Nephron progenitor cell (in vitro differentiated cells): ENCODE data around the gene FXN.
A peak's percentile ranks its signal among the peaks of the same experiment; 100 is the strongest.

Experiments
- DNase-seq: peaks from one replicate; pipeline ENCODE4 v3.0.0; 2021
- H3K27ac Mint-ChIP-seq: 2 replicates; pipeline ENCODE4 v1.8.0; 2021; ENCODE audit warnings: mild to moderate bottlenecking, moderate library complexity, mixed read lengths
- H3K27me3 Mint-ChIP-seq: 2 replicates; pipeline ENCODE4 v1.8.0; 2021; ENCODE audit warnings: mild to moderate bottlenecking, low read depth, mixed read lengths; ENCODE audit not compliant: poor library complexity
- H3K36me3 Mint-ChIP-seq: 2 replicates; pipeline ENCODE4 v1.8.0; 2021; ENCODE audit warnings: low read depth, mixed read lengths
- H3K4me1 Mint-ChIP-seq: 2 replicates; pipeline ENCODE4 v1.8.0; 2021; ENCODE audit warnings: mixed read lengths
- H3K4me3 Mint-ChIP-seq: 2 replicates; pipeline ENCODE4 v1.8.0; 2021; ENCODE audit warnings: mild to moderate bottlenecking, moderate library complexity, mixed read lengths
- H3K9me3 Mint-ChIP-seq: 2 replicates; pipeline ENCODE4 v1.8.0; 2021; ENCODE audit warnings: mild to moderate bottlenecking, moderate library complexity, mixed read lengths
- CTCF ChIP-seq: fragments of 200-600 bp; sonication (generic); IDR thresholded peaks from 2 replicates; pipeline ENCODE4 v1.5.0; 2021; ENCODE audit warnings: antibody characterized with exemption

Gene FXN

GRCh38 chr9:69147041-69147834, 111.7 kb downstream of the FXN start:
- Mint-ChIP-seq H3K9me3 (no peaks in the 10 kb centered on the region), H3K4me1 (peaks cover 31% of the 10 kb centered on the region), H3K27ac (no peak overlapping the region), H3K27me3 (peaks cover 4% of the 10 kb centered on the region), H3K36me3 (peaks cover 7% of the 10 kb centered on the region), H3K4me3 (no peak overlapping the region)
- TF ChIP-seq CTCF: no peak
- DNase-seq: no peak

GRCh38 chr9:69149321-69149807, 113.8 kb downstream of the FXN start:
- no peaks in the 10 kb centered on the region for H3K9me3 Mint-ChIP-seq
- peak overlapping the region; percentile 86 for H3K27ac Mint-ChIP-seq
- H3K4me3 Mint-ChIP-seq: no peak overlapping the region
- peaks cover 7% of the 10 kb centered on the region for H3K36me3 Mint-ChIP-seq
- peaks cover 4% of the 10 kb centered on the region for H3K27me3 Mint-ChIP-seq
- no peak for DNase-seq
- H3K4me1 Mint-ChIP-seq: peaks cover 35% of the 10 kb centered on the region
- TF ChIP-seq CTCF: no peak
